Effector CD4-positive, alpha-beta T cell (primary cell): ENCODE results near the gene KCNAB2.
"Not testable (repeated sequence)": the region's sequence is repeated elsewhere in the genome, so short reads cannot be mapped to it uniquely, and the experiment has no call there.

ENCODE experiments used
- DNase-seq: peaks from one replicate; pipeline ENCODE4 v3.0.0-alpha.2; 2020

KCNAB2 gene

DNA sequence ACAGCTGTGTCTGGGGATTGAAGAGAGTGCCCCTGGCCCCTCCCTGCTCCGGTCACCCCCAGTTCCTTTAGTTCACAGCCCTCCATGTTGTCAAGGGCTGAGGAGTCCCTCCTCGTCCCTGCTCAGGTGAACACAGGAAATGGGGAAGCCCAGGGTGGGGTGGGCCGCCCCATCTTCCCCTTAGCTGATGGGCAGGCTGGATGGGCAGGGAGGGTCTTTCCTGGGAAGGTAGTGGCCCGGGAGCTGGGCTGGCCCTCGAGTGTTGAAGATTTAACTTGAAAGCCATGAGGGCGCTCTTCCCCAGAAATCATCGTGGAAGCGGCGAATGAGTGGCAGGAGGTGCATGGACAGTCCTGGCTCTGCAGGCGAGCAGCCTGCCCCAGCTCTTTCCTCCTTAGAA lies 35.1 kb upstream of the KCNAB2 start:
- no peak for DNase-seq

DNA sequence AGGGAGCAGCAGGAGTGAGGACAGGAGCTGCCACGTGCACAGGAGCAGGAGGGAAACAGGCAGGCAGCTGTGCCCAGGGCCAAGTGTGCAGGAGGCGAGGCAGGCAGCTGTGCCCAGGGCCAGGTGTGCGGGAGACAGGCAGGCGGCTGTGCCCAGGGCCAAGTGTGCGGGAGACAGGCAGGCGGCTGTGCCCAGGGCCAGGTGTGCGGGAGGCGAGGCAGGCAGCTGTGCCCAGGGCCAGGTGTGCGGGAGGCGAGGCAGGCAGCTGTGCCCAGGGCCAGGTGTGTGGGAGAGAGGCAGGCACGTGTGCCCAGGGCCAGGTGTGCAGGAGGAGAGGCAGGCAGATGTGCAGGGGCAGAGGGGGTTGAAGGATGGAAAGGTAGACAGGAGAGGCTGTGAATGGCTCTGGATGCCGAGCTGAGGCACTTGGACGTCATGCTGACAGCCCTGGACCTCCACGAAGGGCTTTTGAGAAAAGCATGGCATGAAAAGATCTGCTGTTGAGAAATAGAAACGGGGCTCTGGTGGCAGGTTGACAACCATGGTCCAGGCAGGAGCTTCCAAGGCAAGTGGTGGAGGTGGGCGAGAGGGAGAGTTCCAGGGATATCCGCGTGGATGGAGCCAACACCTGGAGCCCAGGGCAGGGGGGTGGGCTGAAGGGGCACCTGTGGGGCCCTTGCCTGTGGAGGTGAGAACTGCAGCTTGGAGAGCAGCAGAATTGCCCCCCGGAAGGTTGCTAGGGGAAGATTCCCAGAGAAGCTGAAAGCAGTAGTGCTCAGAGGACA lies 34.3 kb upstream of the KCNAB2 start:
- DNase-seq: no peak

DNA sequence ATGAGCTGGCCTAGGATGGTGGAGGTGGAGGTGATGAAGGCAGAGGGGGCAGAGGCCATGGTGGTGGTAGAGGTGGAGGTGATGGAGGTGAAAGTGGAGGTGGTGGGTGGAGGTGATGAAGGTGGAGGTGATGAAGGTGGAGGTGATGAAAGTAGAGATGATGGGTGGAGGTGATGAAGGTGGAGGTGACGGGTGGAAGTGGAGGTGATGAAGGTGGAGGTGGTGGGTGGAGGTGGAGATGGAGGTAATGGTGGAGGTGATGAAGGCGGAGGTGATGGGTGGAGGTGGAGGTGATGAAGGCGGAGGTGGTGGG lies 33.8 kb upstream of the KCNAB2 start:
- DNase-seq: no peak

DNA sequence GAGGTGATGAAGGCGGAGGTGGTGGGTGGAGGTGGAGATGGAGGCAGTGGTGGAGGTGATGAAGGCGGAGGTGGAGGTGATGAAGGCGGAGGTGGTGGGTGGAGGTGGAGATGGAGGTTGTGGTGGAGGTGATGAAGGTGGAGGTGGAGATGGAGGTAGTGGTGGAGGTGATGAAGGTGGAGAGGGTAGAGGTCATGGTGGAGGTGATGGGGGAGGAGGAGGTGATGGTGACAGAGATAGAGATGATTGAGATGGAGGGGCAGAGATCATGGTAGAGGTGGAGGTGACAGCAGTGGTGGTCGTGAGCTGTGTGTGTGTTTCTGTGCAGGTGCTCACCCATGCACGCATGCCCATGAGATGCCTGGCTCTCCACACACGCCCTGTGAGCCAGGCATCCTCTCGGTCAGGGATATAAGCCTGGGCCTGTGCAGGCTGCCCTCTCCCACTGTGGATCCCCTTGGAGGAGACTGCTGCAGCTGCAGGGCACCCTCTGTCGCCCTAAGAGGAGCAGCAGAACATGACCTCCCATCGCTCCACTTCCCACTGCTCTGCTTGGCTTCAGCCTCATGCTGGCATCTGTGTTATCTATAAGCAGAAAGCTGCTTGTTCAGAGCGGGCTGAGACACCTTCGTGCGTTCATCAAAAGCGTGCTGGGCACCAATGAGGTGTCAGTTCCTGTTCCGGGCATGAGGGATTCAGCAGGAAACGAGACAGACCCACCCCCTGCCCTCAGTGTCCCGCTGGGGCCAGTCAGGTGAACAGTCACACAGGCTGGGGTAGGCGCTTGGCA lies 33.0 kb upstream of the KCNAB2 start:
- DNase-seq: peak; percentile 30

DNA sequence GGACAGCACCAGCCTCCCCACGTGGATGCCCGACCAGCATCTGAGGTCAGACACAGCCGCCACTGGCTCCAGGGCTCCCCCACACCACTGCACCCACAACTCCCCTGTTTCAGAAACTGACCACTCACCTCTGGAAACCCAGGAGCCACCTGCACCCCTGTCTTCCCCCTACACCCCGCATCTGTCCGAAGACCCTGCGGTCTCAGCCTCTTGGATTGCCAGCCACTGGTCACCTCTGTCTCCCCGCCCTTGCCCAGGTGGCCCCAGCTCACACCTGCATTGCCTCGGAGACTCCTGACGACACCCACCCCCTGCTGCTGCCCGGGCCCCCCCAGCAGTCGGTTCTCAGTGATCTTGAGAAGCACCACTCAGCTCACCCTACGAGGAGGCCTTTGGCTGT lies 32.2 kb upstream of the KCNAB2 start:
- no peak for DNase-seq

DNA sequence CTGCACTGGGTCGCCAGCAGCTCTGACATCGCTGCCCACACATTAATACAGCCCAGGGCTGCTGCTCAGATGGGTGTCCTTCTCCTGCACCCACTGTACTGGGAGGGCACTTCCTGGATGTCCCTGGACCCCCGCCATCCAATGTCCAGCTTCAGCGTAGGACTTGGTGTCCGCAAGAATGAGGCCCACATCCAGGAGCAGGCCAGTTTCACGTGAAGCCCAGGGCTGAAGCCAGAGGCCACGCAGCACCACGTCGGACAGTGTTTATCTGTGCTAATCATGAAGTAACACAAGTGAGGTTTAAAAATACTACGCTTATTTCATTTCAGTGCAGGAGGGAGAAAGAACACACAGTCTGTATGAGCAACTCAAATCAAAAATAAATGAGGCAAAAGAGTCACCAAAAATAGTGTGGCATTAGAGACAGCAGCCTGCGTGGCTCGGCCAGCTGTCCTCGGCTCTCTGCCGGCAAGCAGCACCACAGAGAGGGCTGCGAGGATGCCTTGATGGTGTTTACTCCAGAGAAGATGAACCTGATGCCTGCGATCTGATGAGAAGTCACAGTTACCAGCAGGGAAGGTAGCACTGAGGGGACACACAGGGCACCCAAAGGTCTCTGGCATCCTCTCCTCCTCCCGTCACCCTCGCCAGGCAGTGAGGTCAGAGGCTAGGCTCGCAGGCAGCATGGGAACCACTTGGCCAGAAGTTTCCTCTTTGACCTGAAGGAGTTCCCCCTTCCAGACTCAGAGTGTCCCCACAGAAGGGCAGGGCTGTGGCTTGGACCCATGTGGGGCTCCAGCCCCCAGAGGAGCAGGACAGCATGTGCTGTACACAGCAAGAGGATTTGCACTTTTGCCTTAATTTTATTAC lies 31.3 kb upstream of the KCNAB2 start:
- DNase-seq: no peak

DNA sequence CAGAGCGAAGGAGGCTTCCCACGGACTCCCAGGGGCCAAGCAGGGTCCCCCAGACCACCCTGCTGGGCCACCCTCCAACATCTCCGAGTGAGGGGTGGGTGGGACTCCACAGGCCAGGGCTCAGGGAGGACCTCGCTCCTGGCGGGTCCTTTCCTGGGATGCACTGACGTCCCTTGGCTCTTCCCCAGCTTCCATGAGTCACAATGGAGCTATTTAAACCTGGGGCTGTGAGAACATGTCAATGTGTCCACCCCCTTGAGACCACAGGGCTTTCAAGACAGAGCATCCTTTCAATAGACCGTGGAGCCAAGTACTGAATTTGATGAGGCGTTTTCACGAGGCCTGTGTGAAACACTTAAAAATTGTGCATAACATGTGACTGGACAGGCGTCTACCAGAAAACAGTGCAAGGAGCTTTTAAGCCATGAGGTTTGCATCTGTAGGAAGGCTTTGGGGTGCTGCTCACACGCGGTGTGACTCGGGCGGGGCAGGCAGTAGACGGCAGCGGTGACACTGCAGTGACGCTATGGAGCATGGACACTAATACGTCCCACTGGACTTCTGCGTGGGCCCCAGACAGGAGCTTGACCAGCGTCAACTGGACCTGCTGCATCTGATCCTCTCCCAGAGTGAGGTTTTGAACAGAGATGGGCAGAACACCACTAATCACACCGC lies 29.4 kb upstream of the KCNAB2 start:
- DNase-seq: no peak

DNA sequence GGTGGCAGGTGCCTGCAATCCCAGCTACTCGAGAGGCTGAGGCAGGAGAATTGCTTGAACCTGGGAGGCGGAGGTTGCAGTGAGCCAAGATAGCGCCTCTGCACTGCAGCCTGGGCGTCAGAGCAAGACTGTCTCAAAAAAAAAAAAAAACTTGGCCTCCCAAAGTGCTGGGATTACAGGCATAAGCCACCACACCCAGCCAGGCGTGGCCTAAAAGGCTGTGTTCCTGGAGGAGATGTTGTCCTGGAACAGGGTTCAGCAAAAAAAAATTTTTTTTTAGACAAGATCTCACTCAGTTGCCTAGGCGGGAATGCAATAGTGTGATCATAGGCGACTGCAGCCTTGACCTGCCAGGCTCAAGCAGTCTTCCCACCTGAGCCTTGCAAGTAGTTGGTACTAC lies 28.0 kb upstream of the KCNAB2 start:
- DNase-seq: not testable (repeated sequence)

DNA sequence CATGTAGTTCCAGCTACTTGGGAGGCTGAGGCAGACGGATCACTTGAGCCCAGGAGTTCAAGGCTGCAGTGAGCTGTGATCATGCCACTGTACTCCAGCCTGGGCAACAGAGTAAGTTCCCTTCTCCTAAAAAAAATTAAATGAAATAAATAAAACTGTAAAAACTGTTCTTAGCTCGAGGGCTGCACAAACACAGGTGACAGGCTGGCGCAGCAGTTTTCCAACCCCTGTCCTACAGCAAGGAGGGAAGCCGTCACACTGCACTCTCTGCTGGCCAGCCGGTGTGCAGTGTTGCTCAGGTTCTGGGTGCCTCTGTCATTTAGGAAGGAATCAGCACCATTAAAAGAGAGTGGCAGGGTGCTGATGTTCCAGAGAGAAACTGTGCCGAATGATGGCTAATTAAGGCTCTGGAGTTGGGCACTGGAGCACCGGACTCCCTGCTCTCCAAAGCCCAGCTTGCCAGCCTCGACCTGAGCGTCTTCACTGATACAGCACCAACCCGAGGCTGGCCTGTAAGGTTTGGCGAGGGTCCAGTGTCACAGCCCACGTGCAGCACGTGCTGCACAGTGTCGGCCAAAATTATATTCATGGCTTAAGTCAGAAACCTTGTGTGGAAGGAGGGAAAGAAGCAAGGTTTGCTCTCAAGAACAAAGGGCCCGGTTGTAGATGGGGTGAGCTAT lies 26.4 kb upstream of the KCNAB2 start:
- DNase-seq: no peak

DNA sequence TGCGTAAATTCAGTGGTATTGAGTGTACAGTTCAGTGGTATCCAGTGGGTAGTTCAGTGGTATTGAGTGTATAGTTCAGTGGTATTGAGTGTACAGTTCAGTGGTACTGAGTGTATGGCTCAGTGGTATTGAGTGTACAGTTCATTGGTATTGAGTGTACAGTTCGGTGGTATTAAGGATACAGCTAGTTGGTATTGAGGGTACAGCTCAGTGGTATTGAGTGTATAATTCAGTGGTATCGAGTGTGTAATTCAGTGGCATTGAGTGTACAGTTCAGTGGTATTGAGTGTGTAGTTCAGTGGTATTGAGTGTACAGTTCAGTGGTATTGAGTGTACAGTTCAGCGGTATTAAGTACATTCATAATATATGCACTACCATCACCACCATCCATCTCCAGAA lies 23.5 kb upstream of the KCNAB2 start:
- no peak for DNase-seq

DNA sequence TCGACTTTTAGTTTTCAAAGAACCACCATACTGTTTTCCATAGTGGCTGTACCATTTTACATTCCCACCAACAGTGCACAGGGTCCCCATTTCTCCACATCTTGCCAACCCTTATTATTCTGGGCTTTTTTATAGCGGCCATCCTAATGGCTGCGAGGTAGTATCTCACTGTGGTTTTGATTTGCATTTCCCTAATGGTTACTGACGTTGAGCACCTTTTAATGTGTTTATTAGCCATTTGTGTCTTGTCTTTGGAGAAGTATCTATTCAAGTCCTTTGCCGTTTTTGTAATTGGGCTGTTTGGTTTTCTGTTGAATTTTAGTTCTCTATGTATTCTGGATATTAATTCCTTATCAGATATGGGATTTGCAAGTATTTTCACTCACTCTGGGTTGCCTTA lies 22.3 kb upstream of the KCNAB2 start:
- DNase-seq: no peak

DNA sequence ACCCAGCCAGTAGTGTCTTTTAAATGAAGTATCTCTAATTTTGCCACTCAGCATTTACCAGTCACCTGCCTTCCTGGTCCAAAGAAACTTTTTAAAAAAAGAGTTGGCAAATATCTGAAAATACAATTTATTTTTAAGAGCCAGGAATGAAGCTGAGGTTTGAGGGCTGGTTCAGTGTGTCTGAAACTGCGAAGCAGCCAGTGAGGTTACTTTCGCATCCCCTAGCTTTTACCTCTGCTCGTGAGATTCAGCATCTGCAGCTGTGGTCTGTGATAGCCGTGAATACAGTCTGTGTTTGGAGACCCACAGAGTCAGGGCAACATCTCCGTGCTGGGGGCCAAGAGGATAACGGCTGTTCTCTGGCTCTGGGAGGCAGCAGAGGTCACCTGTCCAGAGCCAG lies 21.3 kb upstream of the KCNAB2 start:
- DNase-seq: no peak

DNA sequence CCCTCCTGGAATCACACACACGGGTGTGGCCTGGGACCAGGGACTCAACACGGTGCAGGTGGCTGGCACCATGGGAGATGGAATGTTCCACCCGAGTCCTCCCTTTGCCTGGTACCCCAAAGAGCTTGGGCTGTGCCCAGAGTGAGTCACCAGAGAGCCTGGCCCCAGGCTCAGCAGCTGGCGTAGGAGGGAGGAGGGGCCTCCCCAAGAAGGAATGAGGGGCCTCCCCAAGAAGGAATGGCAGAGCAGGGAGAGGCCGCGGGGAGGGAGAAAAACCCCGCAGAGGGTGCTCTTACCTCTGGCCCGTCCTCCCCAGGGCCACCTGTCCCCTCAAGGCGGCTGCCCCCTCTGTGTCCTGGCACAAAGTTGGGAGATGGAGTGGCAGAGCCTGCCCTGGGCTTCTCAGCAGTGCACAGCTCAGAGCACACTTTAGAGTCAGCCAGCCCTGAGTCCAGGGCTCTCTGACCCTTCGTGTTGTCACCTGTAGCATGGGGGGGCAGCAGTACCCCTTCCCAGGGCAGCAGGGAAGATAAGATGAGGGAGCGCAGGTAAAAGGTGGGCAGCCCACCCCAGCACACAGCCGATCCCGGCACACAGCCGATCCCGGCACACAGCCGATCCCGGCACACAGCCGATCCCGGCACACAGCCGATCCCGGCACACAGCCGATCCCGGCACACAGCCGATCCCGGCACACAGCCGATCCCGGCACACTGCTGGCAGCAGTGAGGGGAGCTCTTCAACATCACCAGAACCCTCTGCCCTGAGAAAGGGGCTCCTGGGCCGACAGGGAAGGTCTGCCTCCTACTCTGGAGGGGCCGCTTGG lies 20.2 kb upstream of the KCNAB2 start:
- no peak for DNase-seq

DNA sequence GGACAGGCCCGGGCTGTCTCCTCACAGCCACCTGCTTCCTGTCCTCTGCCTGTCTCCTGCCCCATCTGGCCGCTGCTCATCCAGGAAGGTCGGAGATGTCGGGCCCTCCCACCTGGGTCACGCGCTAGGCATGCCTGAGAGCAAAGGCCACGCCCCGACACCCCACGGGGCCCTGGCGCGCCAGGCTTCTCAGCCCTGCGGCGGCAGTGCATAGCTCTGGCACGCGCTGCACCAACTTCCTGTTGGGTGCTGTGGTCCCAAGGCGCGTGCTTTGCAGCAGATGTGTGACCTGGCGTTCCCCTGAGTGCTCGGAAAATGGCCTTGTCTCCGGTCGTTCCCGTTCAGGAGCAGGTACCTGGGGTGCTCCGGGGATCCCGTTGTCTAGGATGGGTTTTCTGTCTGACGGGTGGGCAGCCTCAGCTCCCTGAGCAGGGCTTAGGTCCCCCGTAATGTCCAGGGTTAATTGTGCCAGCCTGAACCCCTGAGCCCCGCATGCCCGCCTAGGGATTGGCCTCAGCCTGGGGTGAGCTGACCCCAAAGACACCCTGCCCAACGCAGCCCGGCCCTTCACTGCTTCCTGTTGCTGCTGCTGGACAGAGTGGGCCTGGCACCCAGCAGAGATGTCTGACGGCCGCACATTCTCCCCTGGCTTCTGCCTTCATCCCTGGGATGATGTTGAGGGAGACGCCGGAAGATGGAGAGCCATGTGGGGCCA lies 19.4 kb upstream of the KCNAB2 start:
- peak; percentile 92 for DNase-seq

DNA sequence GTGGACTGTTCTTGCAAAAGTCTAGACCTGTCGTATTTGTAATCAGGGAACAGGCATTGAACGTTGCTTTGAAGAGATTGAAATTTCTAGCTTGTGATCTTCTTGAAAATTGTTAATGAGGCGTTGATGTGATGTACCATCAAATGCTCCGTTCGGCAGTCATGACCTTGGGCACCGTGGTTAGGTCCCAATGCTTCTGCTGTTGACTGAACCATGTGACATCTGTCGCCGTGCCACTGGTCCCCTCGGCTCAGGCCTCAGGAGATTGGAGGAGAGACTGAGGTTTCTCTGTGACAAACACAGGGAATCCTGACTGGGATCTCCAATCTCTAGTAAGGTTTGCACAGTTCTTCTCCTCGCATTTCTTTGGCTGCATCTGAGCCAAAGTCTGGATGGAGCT lies 18.1 kb upstream of the KCNAB2 start:
- DNase-seq: no peak

DNA sequence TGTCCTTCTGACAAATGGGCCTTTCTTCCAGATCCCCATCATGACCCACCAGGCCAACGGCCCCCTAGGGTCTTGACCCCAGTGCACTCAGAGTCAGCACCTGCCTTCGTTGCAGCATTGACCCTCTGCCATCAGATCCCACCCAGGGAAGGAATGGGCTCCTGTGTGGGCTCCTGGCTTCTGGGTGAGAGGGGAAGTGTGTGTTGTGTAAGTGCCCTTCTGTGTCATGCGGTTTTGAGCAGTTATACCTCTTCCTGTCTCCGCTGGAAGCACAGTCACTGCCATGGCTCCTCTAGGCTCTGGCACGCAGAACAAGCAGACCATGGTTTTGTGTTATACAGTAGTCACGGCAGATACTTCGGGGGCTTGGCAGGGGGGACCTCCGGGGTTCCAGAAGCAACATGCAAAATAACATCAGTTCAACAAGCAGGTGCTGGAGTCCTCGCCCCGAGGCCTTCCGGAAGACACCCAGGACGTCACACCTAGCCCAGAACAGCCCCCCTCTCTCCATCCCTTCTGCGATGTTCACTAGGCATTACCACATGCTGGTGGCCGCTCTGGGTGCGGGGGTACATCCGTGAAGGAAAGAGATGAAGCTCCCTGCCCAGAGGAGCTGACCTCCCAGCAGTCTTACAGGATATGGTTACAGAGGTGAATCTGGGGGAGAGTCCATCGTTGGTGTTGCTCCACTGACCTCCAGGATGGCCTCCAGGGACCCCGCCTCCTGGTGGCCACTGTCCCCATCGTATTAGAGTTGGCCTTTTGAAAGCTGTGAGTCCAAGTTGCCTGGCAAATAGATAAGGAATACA lies 17.4 kb upstream of the KCNAB2 start:
- peak; percentile 50 for DNase-seq

DNA sequence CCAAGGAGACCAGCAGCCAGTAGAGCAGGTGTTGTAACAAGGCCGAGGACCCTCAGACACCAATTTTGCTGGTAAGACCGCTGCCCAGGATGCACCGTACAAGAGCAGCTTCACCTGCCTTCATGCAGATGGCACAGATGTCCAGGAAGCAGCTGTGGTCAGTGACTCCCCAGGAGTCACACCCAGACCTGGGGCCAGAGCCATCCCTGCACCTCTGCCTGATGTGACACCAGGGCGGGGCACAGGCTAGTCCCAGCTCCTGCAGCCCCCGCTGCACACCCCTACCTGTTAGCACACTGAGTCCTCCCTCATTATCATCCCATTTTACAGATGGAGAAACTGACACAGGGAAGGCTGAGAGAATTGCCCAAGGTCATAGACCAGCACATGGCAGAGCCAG lies 16.3 kb upstream of the KCNAB2 start:
- no peak for DNase-seq

DNA sequence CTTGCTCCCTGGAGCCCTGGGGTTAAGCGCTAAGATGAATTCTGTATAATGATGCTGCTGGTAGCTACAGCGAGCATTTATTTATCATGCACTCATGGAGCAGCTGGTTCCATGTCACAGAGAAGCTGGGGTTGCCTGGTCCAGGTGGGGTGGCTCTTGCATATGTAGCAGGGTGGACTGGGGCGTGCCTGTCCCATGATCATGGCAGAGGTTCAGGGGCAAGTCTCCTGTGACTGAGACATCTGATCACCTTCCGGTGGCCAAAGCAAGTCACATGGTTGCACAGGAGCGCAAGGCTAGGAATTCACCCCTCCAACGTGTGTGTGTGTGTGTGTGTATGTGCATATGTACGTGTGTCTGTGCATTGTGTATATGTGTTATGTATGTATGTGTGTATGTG lies 15.6 kb upstream of the KCNAB2 start:
- DNase-seq: no peak

DNA sequence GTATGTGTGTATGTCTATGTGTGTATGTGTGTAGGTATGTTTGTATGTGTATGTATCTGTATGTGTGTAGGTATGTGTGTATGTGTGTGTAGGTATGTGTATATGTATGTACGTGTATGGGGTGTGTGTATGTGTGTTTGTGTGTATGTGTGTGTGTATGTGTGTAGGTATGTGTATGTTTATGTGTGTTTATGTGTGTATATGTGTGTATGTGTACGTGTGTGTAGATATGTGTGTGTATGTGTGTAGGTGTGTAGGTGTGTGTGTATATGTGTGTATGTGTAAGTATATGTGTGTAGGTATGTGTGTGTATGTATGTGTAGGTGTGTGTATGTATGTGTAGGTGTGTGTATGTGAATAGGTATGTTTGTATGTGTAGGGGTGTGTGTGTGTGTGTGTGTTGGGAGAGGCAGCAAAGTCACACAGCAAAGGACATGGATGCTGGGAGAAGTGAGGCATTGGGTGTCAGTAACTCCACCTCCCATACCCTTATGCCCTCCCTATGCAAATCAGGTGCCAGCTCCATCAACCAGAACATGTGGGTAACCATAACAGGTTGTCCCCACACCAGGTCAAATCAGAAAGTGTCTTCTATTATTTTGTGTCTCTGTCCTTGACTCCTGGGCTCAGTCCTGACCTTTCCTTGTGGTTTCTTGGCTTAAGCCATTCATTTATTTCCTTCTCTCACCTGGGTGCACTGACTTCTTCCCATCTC lies 15.0 kb upstream of the KCNAB2 start:
- DNase-seq: no peak
